ENCODE data around the gene WHAMM. TPM values are rescaled to one million over a fixed set of nuclear protein-coding genes. Genes with fewer than 3 reads are reported as not detected.
A peak's percentile ranks its signal among the peaks of the same experiment; 100 is the strongest.

Gene WHAMM
- polyA plus RNA-seq, 1 donor (not counting 4 experiments of a cell fraction or from before 2014, with no cell fraction given) = 4.7 TPM

GRCh38 chr15:82831894-82832600, 22.6 kb downstream of the WHAMM start:
- H3K9ac ChIP-seq (ENCODE audit: control insufficient read depth, extremely low read depth, insufficient read depth, low read length) = peak overlapping the region; percentile 51
- H2AFZ ChIP-seq (ENCODE audit: control insufficient read depth, low read length) = no peak overlapping the region
- dilution Hi-C loops (cut with MboI; ENCODE audit: extremely low pct_ligation_motif_present, low sequenced_read_pairs) = no loop called here
- peak overlapping the region; percentile 88 for H3K27ac ChIP-seq (ENCODE audit: control insufficient read depth, insufficient read depth, low read length)
- H4K20me1 ChIP-seq (ENCODE audit: control insufficient read depth, extremely low read depth, insufficient read depth, low read length) = peaks cover 2% of the 10 kb centered on the region
- H3K27me3 ChIP-seq (ENCODE audit: control insufficient read depth, extremely low read depth, insufficient read depth, low read length) = no peaks in the 10 kb centered on the region
- peak; percentile 17 for FAIRE-seq
- H3K9me1 ChIP-seq (ENCODE audit: control insufficient read depth, extremely low read depth, insufficient read depth, low read length) = no peaks in the 10 kb centered on the region
- H3K4me1 ChIP-seq (ENCODE audit: control insufficient read depth, extremely low read depth, insufficient read depth, low read length) = peaks cover 27% of the 10 kb centered on the region
- peaks cover 3% of the 10 kb centered on the region for H3K79me2 ChIP-seq (ENCODE audit: control insufficient read depth, insufficient read depth, low read length)
- H3K4me2 ChIP-seq (ENCODE audit: control insufficient read depth, extremely low read depth, insufficient read depth, low read depth, low read length) = peak overlapping the region; percentile 75
- H3K36me3 ChIP-seq (ENCODE audit: control insufficient read depth in 2 of 2, extremely low read depth in 1 of 2, insufficient read depth in 2 of 2, low read length in 2 of 2) = peaks cover 29 to 50% of the 10 kb centered on the region in 2 experiments
- no peak for DNase-seq (ENCODE audit: low read depth, low spot score)
- no peak for TF ChIP-seq EZH2 (IDR thresholded peaks at IDR 0.05; ENCODE audit: low read length)
- TF ChIP-seq, protein P1, sequence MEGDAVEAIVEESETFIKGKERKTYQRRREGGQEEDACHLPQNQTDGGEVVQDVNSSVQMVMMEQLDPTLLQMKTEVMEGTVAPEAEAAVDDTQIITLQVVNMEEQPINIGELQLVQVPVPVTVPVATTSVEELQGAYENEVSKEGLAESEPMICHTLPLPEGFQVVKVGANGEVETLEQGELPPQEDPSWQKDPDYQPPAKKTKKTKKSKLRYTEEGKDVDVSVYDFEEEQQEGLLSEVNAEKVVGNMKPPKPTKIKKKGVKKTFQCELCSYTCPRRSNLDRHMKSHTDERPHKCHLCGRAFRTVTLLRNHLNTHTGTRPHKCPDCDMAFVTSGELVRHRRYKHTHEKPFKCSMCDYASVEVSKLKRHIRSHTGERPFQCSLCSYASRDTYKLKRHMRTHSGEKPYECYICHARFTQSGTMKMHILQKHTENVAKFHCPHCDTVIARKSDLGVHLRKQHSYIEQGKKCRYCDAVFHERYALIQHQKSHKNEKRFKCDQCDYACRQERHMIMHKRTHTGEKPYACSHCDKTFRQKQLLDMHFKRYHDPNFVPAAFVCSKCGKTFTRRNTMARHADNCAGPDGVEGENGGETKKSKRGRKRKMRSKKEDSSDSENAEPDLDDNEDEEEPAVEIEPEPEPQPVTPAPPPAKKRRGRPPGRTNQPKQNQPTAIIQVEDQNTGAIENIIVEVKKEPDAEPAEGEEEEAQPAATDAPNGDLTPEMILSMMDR (optimal IDR thresholded peaks at IDR 0.05 in 1 of 3, IDR thresholded peaks at IDR 0.05 in 1 of 3, conservative IDR thresholded peaks at IDR 0.05 in 1 of 3; ENCODE audit: extremely low read depth in 1 of 3, insufficient read depth in 2 of 3, low read length in 3 of 3) = no peak
- H3K9me3 ChIP-seq (ENCODE audit: control insufficient read depth, low read depth, low read length) = no peaks in the 10 kb centered on the region
- peak overlapping the region in 1 of 3 experiments; percentile 24 for H3K4me3 ChIP-seq (ENCODE audit: control insufficient read depth in 2 of 3, extremely low read depth in 1 of 3, insufficient read depth in 2 of 3, low read depth in 1 of 3, low read length in 3 of 3)

DNA sequence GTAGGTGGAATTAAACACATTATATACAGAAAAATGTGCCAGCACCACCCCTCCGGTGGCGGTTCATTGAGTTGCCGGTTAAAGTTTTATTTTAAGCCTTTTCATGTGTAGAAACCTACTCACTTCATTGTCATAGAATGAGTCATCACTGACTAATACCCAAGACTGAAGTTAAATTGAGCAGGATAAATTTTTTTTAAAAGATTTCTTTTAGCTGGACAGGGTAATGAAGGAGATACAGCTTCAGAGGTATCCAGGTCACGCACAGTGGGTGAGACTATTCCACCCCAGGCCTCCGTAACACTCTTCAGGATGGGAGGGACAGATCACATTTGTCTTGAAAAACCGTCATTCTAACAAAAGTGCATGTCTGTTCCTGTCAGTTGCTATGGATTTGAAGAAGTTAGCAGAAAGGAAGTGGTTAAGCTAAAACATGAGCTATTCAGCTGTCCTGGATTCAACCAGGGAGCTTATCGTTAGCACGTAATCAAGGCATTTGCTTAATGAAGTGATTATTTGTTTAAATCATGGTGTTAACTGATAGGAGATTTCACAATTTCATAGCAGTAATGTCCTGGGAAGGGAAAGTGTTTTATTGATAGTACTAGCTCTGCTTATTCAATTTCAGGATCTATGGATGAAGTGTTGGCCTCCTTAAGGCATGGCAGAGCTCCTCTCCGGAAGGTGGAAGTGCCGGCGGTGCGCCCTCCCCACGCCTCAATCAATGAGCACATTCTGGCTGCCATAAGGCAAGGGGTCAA, 23.4 kb downstream of the WHAMM start:
- FAIRE-seq (peak; percentile 80), DNase-seq (ENCODE audit: low read depth, low spot score) (peak; percentile 83)
- H3K9me3 ChIP-seq (ENCODE audit: control insufficient read depth, low read depth, low read length) = no peaks in the 10 kb centered on the region
- H3K9me1 ChIP-seq (ENCODE audit: control insufficient read depth, extremely low read depth, insufficient read depth, low read length) = no peaks in the 10 kb centered on the region
- peaks cover 2% of the 10 kb centered on the region for H4K20me1 ChIP-seq (ENCODE audit: control insufficient read depth, extremely low read depth, insufficient read depth, low read length)
- peak overlapping the region in 2 of 3 experiments; percentile 21 to 28 for H3K4me3 ChIP-seq (ENCODE audit: control insufficient read depth in 2 of 3, extremely low read depth in 1 of 3, insufficient read depth in 2 of 3, low read depth in 1 of 3, low read length in 3 of 3)
- H3K27ac ChIP-seq (ENCODE audit: control insufficient read depth, insufficient read depth, low read length) = peak overlapping the region; percentile 88
- peak overlapping the region; percentile 75 for H3K4me2 ChIP-seq (ENCODE audit: control insufficient read depth, extremely low read depth, insufficient read depth, low read depth, low read length)
- no peaks in the 10 kb centered on the region for H3K27me3 ChIP-seq (ENCODE audit: control insufficient read depth, extremely low read depth, insufficient read depth, low read length)
- dilution Hi-C loops (cut with MboI; ENCODE audit: extremely low pct_ligation_motif_present, low sequenced_read_pairs) = no loop called here
- peaks cover 3% of the 10 kb centered on the region for H3K79me2 ChIP-seq (ENCODE audit: control insufficient read depth, insufficient read depth, low read length)
- H2AFZ ChIP-seq (ENCODE audit: control insufficient read depth, low read length) = peak overlapping the region; percentile 51
- H3K36me3 ChIP-seq (ENCODE audit: control insufficient read depth in 2 of 2, extremely low read depth in 1 of 2, insufficient read depth in 2 of 2, low read length in 2 of 2) = peaks cover 29 to 49% of the 10 kb centered on the region in 2 experiments
- H3K4me1 ChIP-seq (ENCODE audit: control insufficient read depth, extremely low read depth, insufficient read depth, low read length) = peaks cover 27% of the 10 kb centered on the region
- TF ChIP-seq, protein P1 (optimal IDR thresholded peaks at IDR 0.05 in 1 of 3, IDR thresholded peaks at IDR 0.05 in 1 of 3, conservative IDR thresholded peaks at IDR 0.05 in 1 of 3; ENCODE audit: extremely low read depth in 1 of 3, insufficient read depth in 2 of 3, low read length in 3 of 3) = peak in 1 of 3 experiments; percentile 21
- no peak for TF ChIP-seq EZH2 (IDR thresholded peaks at IDR 0.05; ENCODE audit: low read length)
- H3K9ac ChIP-seq (ENCODE audit: control insufficient read depth, extremely low read depth, insufficient read depth, low read length) = peak overlapping the region; percentile 64

Data from keratinocyte (primary cell).